Adrenal gland (tissue), 12 donors: Measurements from ENCODE around the gene TMEM74B. TPM values are rescaled to one million over a fixed set of nuclear protein-coding genes. Genes with fewer than 3 reads are reported as not detected.

Experiments used
- DNase-seq, 7 donors: peaks; one replicate each; pipeline ENCODE4 v3.0.0-alpha.2; 2019 to 2020
- H3K27ac ChIP-seq, 5 donors: fragments of 200-600 bp; sonication (generic) in 4 of 5; 1 replicate in 3 of 5; 2 replicates in 2 of 5; pipeline versions ENCODE4 v1.5.1 to v1.8.0; 2016 to 2020; ENCODE audit warnings: mild to moderate bottlenecking in 1 of 5
- H3K27me3 ChIP-seq: fragments of 200-600 bp; 2 replicates; pipeline ENCODE4 v1.8.0; 2021
- H3K36me3 ChIP-seq, 2 donors: fragments of 200-600 bp; replicated peaks in 1 of 2; 1 replicate in 1 of 2; 2 replicates in 1 of 2; pipeline versions ENCODE4 v1.5.1 to v1.8.0; 2018 to 2022
- H3K4me1 ChIP-seq, 2 donors: fragments of 200-600 bp; replicated peaks in 1 of 2; 1 replicate in 1 of 2; 2 replicates in 1 of 2; pipeline versions ENCODE4 v1.5.1 to v1.8.0; 2018 to 2021
- H3K4me3 ChIP-seq, 4 donors: fragments of 200-600 bp; sonication (generic) in 3 of 4; one replicate each; pipeline ENCODE4 v1.5.1; 2016 to 2018
- H3K9me3 ChIP-seq, 3 donors: fragments of 200-600 bp; sonication (generic) in 1 of 3; replicated peaks in 1 of 3; 1 replicate in 2 of 3; 2 replicates in 1 of 3; pipeline versions ENCODE4 v1.5.1 to v1.8.0; 2016 to 2021
- CTCF ChIP-seq, 6 experiments: fragments of 450-650 bp in 4 of 6; fragments of 200-600 bp in 2 of 6; sonication (generic) in 1 of 6; IDR thresholded peaks; 1 replicate in 5 of 6; 2 replicates in 1 of 6; pipeline versions ENCODE4 v1.5.1 to v1.8.0; 2016 to 2021; ENCODE audit warnings: antibody characterized with exemption in 6 of 6, mild to moderate bottlenecking in 2 of 6, moderate library complexity in 1 of 6
- POLR2A ChIP-seq, 2 donors: fragments of 450-650 bp; IDR thresholded peaks; one replicate each; pipeline ENCODE4 v1.6.1; 2017; ENCODE audit warnings: antibody characterized with exemption in 2 of 2, mild to moderate bottlenecking in 2 of 2, moderate library complexity in 1 of 2
- WGBS, 4 donors: extraction: QIAGEN DNeasy Blood & Tissue Kit in 2 of 4; methylation state at CpG; one replicate each; pipeline versions ENCODE4 v1.1.5 to v1.1.7; 2013 to 2017; 5-methylcytosine and 5-hydroxymethylcytosine counted together
- intact Hi-C, 2 donors: fragments of 100-400 bp; cut with DNase I; formaldehyde crosslinking; loops; one replicate each; pipeline versions ENCODE4 v1.14.1 to v1.15.0; 2022 to 2023
- polyA plus RNA-seq, 3 donors: library from polyadenylated mRNA; stranded (reverse); fragments of 200-250 nt in 2 of 3; fragments of 350-450 nt in 1 of 3; fragmentation: Illumina TruSeq in 1 of 3; extraction: RNeasy Lipid Tissue Mini Kit (QIAGEN cat#74804) in 1 of 3; gene quantifications; one replicate each; pipeline ENCODE4 v1.2.3, GENCODE V29; 2013 to 2014
- total RNA-seq, 9 donors: library from RNA; depleted of rRNA in 4 of 9; stranded (reverse); fragments of >200 nt in 4 of 9; fragments of 120-200 nt in 1 of 9; fragmentation: NEBNext Ultra II Directional in 1 of 9; extraction: Animal tissue kit (Norgen Biotek cat#: 25700) in 1 of 9; gene quantifications; one replicate each; pipeline versions ENCODE4 v1.1.0 to v1.2.4, GENCODE V29; 2013 to 2023
- donor health status: healthy with polysubstance abuse.
- donor health status: Bipolar disorder and iron deficiency.
- donor health status: DM: yes; HTN: yes; CAD: no.
- donor health status: DM: no; HTN: no; CAD: no.
- donor health status: DM: no; HTN: no; CAD: no.
- donor health status: DM: yes; HTN: yes; CAD: no.

TMEM74B gene
- total and polyA plus RNA-seq, 12 donors: 0.24 to 9.5 (median 0.98) TPM; not detected in 2

DNA sequence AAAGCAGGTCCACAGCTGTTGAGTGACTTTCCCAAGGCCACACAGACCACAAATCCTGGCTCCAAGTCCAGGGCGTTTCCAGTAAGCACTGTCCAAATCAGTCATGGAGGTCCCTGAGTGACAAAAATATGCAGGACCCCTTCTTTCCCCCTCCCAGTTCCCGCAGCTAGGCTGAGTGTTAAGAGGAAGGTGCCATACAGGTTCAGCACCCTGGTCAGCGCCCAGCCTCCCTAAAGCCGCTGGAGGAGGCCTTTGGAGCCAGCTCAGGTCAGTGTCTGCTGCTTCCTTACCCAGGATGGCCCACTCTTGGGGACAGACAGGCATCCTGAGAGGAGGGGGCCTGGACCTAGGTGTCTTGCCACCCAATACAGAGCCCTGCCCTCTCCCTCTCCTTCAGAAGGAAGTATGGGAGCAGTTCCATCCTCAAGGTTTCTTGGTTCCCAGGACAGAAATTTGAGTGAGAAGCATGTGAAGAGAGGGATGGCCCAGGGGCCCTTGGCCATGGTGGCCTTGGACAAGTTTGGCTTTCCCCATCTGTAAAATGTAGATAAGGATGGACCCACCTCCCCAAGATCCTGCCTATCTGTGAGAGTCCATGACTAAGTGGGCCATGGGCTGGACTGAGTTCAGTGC, 13.2 kb downstream of the TMEM74B start:
- peak in 3 of 7 donors; percentile 11 to 40 (median 35) for DNase-seq
- Histone ChIP-seq H3K36me3 (peaks cover 0 to 36% of the 10 kb centered on the region in 2 donors), H3K9me3 (no peaks in the 10 kb centered on the region), H3K4me1 (no peaks in the 10 kb centered on the region), H3K27ac (no peak overlapping the region), H3K27me3 (no peaks in the 10 kb centered on the region), H3K4me3 (no peak overlapping the region)
- 61 to 70% (median 67%) methylated on average over 4 of the region's 4 CpGs for WGBS, 4 donors
- intact Hi-C loops: no loop called here
- no peak for TF ChIP-seq CTCF (IDR thresholded peaks at IDR 0.05)
- TF ChIP-seq POLR2A (IDR thresholded peaks at IDR 0.05): no peak

DNA sequence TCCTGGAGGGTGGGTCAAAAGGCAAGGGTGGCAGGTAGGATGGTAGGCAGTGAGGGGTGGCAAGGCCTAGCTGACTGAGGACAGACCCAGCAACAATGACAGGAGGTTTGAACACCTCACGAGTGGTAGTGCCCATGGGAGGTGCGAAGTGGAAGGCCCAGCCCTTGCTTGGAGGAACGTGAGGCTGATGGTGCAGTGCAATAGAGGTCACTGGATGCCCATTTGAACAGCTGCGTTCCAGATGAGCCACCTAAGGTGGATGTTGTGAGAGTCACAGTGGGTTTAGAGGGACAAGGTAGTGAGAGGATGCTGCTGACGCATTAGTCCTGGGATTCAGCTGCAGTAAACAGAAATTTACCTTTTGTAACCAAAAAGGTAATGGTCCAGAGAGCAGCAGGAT, 15.6 kb downstream of the TMEM74B start:
- H3K36me3 ChIP-seq: peaks cover 0 to 58% of the 10 kb centered on the region in 2 donors
- WGBS, 4 donors: 88 to 98% (median 94%) methylated on average over 5 of the region's 5 CpGs

DNA sequence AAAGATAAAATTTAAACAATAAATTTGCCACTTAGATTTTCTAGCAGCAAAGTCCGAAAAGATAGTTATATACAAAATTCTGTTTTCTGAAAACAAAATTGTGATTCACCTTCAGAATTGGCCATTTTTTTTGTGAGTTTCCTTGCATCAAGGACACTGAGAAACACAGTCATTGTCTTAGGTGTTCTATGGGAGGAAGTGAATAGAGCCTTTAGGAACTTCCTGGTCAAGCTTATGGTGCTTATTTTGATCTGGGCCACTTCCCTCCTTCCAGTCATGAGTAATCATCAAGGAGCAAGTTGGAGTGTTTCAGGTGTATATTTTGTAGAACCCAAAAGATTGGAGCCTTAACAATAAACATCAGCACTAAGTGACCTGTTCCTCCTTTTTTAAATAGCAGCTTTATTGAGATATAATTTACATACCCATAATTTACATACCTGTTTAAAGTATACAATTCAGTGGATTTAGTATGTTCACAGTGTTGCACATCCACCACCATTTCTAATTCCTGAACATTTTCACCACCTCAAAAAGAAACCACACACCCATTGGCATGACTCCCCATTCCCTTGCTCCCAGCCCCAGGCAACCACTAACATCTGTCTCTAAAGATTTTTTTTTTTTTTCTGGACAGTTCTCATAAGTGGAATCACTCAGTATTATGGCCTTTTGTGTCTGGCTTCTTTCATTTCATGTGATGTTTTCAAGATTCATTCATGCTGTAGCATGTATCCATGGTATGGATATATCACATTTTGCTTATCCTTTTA, 17.6 kb downstream of the TMEM74B start:
- intact Hi-C loops: no loop called here
- Histone ChIP-seq H3K27me3 (no peaks in the 10 kb centered on the region), H3K4me3 (no peak overlapping the region), H3K36me3 (peaks cover 0 to 76% of the 10 kb centered on the region in 2 donors), H3K4me1 (no peaks in the 10 kb centered on the region), H3K9me3 (no peaks in the 10 kb centered on the region), H3K27ac (no peak overlapping the region)
- TF ChIP-seq CTCF (IDR thresholded peaks at IDR 0.05) (no peak), POLR2A (IDR thresholded peaks at IDR 0.05) (no peak)
- WGBS, 4 donors: 84 to 93% (median 88%) methylated on average over 1 of the region's 1 CpG
- DNase-seq: peak in 1 of 7 donors; percentile 4

More for the DNA sequence above, 15.6 kb downstream of the TMEM74B start:
- DNase-seq: peak in 1 of 7 donors; percentile 34
- Histone ChIP-seq H3K4me3 (no peak overlapping the region), H3K9me3 (no peaks in the 10 kb centered on the region), H3K27ac (no peak overlapping the region), H3K27me3 (no peaks in the 10 kb centered on the region), H3K4me1 (no peaks in the 10 kb centered on the region)
- TF ChIP-seq POLR2A (IDR thresholded peaks at IDR 0.05): no peak
- TF ChIP-seq CTCF (IDR thresholded peaks at IDR 0.05): no peak
- intact Hi-C loops: no loop called here

DNA sequence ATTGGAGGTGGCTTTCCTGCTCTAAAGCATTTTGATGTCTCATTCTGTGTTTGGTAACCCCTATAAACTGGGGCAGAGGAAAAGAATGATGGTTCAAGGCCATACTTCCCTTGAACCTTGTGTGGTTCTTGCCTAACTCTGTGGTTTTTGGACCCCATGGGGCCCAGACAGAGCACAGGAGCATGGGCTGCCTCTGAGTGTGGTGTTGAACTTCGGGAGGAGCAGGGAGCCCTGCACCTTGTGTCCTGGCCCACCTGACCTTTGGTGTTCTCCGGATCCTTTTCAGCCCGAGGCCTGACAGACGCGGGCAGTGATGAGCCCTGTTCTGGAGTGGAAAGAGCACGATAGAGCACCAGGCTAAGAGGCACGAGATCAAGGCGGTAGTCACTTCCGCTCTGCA, 18.8 kb downstream of the TMEM74B start:
- H3K4me3 ChIP-seq: no peak overlapping the region
- peaks cover 0 to 80% of the 10 kb centered on the region in 2 donors for H3K36me3 ChIP-seq
- peak in 1 of 7 donors; percentile 34 for DNase-seq
- WGBS, 4 donors: 92 to 96% (median 95%) methylated on average over 8 to 9 of the region's 9 CpGs
- TF ChIP-seq POLR2A (IDR thresholded peaks at IDR 0.05) (no peak), CTCF (IDR thresholded peaks at IDR 0.05) (no peak)
- H3K9me3 ChIP-seq: no peaks in the 10 kb centered on the region
- H3K27me3 ChIP-seq: no peaks in the 10 kb centered on the region
- intact Hi-C loops: no loop called here
- no peak overlapping the region for H3K27ac ChIP-seq
- no peaks in the 10 kb centered on the region for H3K4me1 ChIP-seq
